HG03521 (cell line): Measurements from ENCODE around the gene TTLL13.

Experiments
- ATAC-seq: cut with Tn5 transposase; IDR thresholded peaks from one replicate; pipeline ENCODE4 v1.9.1; 2021; ENCODE audit warnings: mild to moderate bottlenecking, moderate library complexity; ENCODE audit not compliant: unreplicated experiment

TTLL13 gene, protein sequence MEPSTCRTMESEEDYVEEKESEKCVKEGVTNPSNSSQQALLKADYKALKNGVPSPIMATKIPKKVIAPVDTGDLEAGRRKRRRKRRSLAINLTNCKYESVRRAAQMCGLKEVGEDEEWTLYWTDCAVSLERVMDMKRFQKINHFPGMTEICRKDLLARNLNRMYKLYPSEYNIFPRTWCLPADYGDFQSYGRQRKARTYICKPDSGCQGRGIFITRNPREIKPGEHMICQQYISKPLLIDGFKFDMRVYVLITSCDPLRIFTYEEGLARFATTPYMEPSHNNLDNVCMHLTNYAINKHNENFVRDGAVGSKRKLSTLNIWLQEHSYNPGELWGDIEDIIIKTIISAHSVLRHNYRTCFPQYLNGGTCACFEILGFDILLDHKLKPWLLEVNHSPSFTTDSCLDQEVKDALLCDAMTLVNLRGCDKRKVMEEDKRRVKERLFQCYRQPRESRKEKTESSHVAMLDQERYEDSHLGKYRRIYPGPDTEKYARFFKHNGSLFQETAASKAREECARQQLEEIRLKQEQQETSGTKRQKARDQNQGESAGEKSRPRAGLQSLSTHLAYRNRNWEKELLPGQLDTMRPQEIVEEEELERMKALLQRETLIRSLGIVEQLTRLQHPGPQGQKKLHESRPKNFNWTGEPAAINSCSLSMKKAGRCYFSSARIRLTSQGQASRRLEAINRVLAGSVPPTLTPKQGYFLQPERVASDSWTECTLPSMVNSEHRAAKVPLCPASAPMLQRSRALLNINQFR

GRCh38 chr15:90249203-90249863 lies at the start of gene TTLL13:
TSS of gene TTLL13 (plus strand) at chr15:90249556. CDS start at chr15:90250631, 1,075 bp downstream.
- no peak for ATAC-seq

- no peak for ATAC-seq
Measured at GRCh38 chr15:90200534-90201129, 48.7 kb upstream of the TTLL13 start.

DNA sequence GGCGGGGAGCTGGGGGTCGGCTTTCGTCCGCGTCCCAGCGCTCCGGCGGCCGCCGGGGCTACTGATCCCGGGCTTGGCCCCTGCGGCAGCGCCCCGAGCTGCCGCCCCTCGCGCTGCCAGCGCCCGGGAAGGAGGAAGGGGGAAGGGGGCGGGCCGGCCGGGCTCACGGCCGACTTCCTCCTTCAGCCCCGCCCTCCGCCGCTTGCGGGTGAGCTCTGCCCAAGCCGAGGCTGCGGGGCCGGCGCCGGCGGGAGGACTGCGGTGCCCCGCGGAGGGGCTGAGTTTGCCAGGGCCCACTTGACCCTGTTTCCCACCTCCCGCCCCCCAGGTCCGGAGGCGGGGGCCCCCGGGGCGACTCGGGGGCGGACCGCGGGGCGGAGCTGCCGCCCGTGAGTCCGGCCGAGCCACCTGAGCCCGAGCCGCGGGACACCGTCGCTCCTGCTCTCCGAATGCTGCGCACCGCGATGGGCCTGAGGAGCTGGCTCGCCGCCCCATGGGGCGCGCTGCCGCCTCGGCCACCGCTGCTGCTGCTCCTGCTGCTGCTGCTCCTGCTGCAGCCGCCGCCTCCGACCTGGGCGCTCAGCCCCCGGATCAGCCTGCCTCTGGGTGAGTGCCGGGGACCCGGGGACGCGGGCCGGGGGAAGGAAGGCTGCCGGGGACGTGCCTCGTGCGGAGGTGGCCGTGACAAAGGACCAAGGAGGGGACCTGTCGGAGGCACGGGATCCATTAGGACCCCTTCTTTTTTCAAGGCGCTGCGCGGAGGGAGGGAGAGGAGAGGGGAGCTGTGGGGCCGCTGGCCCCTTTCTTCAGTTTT lies 48.0 kb upstream of the TTLL13 start, which contains the start of gene SEMA4B:
Gene SEMA4B, plus strand, starts transcription at position 201 of the 814 bp plus-strand sequence. Its CDS starts 249 bp downstream, at position 450.
- ATAC-seq, result peak; percentile 71

GRCh38 chr15:90201944-90202375 lies 47.4 kb upstream of the TTLL13 start:
- no peak for ATAC-seq

DNA sequence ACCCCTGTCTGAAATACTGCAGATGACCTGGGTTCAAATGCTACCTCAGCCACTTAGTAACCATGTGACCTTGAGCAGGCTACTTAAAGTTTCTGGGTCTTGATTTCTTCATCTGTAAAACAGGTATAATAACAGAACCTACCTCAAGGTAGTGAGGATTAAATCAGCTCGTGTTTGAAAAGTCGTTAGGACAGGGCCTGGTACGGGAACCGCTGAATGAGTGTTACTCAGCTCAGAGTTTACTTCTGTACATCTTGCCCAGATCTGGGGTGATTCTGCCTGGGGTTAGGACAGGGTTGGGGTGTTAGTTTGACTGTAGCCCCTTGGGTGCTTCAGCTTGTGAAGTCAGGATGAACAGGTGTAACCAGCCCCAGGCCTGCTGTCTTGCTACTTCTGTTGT lies 46.4 kb upstream of the TTLL13 start:
- no peak for ATAC-seq

GRCh38 chr15:90203473-90203872 lies 45.9 kb upstream of the TTLL13 start:
- ATAC-seq, result no peak

- no peak for ATAC-seq
Measured at GRCh38 chr15:90203922-90204321, 45.4 kb upstream of the TTLL13 start.

DNA sequence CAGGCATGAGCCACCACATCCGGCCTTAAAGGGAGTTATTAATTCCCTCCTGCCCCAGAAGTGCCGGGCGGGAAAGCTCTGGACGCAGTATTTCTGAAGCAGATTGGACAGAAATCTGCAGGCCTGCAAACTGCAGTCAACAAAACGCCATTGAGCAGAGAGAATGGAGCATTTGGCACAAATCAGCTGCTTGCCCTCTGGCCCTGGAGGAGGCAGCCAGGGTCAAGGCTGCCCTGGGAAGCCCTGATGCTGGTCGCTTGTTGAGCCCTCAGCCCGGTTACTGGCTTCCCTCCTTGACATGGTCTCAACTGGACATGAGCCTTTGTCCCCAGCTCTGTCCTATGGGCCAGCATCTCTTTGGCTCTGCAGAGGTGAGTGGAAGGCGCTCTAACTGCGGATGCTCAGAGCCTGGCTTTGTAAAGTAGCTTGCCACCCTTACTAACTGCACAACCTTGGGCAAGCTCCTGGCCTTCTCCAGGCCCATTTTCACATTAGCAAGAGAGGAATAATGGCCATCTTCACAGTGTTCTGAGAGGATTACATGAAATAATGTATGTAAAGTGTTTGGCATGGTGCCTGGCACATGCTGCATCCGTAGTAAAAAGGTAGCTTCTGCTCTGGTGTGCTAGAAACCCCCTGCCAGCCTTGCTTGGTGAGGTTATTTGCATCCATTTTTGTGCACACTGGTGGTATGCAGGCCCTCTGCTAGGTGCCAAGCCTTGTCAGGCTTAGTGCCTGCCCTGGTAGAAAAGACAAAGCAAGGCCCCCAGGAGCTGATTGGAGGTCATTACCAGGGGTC lies 44.1 kb upstream of the TTLL13 start:
- no peak for ATAC-seq

DNA sequence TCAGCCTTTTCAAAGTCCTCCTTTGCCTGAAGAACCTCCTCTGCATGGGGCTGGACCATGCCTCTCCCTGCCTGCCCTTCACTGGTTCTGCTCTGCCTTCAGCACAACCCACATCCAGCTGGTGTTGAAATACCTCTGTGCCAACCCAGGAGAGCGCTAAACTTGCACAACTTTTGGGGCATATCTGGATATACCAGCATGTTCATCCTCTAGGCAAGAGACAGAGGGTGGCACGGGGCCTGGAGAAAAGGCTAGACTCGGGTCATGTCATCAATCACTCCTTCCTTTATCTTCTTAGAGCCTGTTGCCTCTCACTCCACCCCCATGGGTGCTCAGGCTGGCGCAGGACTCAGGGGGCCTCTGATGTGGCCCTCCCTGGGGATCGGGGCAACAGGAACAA lies 43.5 kb upstream of the TTLL13 start:
- no peak for ATAC-seq

DNA sequence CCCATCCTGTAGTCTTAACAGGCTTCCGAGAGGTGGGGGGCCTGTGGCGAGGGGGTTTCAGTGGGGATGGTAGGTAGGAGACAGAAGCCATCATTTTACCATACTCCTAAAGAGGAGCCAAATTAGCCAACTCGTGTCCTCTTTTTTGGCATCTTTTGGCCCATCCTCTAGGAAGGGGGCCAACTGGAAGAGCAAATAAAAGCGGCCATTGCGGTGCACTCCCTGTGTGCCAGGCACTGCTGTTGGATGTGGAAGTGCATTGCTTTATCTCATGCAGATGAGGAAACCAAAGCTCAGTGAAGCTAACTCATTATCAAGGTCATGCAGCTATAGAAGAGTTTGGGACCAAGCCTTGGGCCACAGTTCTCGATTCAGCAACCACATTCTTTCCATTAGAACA lies 42.1 kb upstream of the TTLL13 start:
- no peak for ATAC-seq

GRCh38 chr15:90208356-90208755 lies 41.0 kb upstream of the TTLL13 start:
- ATAC-seq, result no peak

DNA sequence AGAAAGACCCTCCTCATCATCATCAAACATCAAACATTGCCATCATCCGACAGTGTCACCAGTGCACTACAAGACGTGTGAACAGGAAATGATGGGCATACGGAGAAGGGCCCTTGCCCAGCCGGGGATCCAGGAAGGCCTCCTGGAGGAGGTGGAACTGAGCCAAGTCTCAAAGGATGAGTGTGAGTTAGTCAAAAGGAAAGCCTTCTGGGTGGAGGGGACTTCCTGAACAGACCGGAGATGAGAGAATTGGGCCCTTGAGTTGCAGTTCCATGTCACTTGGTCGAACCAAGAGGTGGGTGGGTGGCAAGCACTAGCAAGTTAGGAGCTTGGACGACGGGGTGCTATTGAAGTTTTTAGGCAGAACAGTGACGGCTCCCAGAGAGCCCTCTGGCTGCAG lies 39.8 kb upstream of the TTLL13 start:
- no peak for ATAC-seq

DNA sequence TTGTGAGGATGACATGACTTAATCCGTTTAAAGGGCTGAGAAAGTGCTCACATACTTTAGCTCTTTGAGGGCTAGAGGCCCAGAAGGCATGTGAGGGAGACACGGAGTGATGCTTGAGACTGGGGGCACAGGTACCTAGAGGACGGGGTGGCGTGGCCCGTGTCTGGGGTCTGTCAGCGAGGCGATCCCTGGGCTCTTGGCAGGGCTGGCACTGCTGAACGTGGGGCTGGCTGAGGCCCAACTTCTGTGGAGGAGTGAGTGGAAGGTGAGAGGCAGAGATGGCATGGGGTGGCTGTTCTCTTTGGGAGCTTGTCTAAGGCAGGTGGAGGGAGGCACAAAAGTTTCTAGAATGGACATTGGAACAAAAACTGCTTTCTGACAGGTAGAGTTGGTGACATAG lies 38.8 kb upstream of the TTLL13 start:
- no peak for ATAC-seq

GRCh38 chr15:90211009-90211408 lies 38.3 kb upstream of the TTLL13 start:
- no peak for ATAC-seq

- no peak for ATAC-seq
Measured at GRCh38 chr15:90211440-90212143, 37.8 kb upstream of the TTLL13 start.

GRCh38 chr15:90212221-90213098 lies 36.9 kb upstream of the TTLL13 start:
- ATAC-seq, result no peak

- no peak for ATAC-seq
Measured at GRCh38 chr15:90213122-90213817, 36.1 kb upstream of the TTLL13 start.
